Renal cortical epithelial cell (primary cell): ENCODE measurements around the gene TGFBR2. TPM values are rescaled to one million over a fixed set of nuclear protein-coding genes. Genes with fewer than 3 reads are reported as not detected.
A peak's percentile ranks its signal among the peaks of the same experiment; 100 is the strongest.

Experiments
- DNase-seq: peaks from one replicate; pipeline ENCODE4 v3.0.0-alpha.2; 2011; ENCODE audit warnings: low read depth
- total RNA-seq: library from RNA; depleted of rRNA; stranded (reverse); fragments of >200 nt; gene quantifications from 2 replicates; pipeline ENCODE4 v1.2.3, GENCODE V29; 2014

Gene TGFBR2
- total RNA-seq, 1 donor from 2014 or later, result 258 TPM

DNA sequence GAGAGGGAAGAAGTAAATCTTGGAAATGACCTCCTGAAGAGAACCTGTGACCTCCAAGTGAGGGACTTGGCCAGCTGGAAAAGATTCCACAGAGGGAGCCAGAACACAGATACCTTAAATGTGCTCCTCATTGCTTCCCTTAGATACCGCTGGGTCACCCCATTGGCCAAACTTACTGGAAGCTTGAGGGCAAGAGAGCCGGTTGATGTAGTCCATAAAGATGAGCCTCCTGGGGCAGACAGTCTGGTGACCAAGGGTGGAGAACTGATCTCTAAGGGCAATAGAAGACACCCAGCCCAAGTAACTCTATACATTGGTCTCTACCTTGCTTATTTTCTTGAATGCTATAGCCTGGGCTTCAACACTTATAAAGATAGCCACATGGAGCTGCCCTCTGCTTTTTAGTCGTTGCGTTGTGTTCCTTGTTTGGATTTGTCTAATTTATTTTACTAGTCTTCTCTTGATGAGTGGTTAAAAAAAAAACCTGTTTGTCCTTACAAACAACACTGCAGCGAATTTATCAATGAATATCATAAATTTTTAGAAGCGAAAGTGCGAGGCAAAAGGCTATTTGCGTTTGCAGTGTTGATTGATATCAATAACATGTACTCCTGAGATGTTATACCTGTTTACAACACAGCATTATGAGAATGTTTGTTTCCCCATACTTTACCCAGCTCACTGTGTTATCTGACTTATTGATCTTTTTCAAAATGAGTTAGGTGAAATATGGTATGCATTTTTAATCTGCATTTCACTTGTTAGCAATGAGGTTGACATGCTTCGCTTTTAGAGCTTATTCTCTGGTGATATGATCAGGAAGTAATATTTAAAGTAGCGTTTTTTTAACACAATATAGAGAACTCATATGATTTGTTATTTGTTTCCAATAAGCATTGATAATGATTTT is 31.2 kb downstream of the TGFBR2 start:
- DNase-seq, result no peak

DNA sequence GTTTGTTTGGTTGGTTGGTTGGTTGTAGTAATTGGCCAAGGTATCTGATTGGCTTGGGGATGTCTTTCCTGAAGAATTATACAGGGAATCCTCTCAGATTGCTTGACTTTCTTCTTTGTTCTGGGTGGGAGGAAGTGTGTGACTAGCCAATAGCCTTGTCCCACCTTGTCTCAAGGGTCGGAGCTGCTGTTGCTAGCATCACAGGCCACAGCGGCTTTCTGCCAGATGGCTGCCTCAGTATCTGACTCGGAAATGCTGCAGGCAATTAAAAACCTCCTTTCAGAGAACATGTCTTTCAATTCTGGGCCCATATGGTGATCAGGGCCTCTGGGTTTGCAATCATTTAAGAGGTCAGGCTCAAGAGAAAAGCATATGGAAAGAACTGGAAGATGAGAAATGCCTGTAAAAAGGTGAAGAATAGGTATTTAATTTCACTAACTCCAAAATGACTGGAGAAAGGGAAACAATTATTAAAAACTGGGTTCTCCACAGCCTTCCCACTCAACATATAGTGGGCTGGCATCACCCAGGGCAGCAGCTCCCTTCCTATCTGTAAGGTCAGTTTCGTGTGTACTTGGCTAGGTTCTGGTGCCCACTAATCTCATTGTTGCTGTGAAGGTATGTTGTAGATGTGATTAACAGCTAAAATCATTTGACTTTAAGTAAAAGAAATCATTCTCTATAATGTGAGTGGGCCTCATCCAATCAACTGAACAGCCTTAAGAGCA is 32.4 kb downstream of the TGFBR2 start:
- no peak for DNase-seq

DNA sequence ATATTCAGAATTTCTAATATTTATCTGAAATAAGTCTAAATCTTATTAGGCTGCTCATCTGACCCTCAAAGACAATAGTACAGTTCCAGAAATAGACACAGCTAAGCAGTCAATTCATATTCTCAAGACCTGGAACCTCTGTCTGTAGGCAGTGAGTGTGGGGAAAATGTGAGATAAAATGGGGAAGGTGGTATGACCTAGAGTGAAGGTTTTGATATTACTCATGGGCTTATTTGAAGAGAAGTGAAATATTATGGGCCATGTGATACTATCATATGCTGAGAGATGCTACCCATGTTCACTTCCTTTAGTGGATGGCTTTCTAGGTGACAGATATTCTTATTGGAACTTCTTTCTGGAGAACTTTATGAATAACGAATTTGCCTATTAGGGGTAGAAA is 33.5 kb downstream of the TGFBR2 start:
- no peak for DNase-seq

DNA sequence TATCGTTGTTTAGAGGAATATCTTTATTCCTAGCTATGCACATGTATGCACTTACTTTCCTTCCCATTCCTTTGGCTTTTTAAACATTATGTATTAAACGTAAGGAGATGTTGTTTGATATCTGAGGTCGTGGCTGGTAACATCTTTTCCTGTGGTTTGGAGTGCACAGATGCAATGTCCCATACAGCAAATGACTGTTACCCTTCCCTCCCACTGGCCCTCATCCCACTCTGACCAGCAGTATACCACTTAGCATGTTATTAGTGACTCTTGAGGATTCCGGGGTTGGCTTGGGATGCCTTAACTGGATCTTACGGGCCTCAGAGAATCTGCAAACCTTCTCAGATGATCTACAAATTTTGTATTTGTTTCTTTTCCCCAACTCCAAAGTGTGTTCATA is 34.5 kb downstream of the TGFBR2 start:
- no peak for DNase-seq

DNA sequence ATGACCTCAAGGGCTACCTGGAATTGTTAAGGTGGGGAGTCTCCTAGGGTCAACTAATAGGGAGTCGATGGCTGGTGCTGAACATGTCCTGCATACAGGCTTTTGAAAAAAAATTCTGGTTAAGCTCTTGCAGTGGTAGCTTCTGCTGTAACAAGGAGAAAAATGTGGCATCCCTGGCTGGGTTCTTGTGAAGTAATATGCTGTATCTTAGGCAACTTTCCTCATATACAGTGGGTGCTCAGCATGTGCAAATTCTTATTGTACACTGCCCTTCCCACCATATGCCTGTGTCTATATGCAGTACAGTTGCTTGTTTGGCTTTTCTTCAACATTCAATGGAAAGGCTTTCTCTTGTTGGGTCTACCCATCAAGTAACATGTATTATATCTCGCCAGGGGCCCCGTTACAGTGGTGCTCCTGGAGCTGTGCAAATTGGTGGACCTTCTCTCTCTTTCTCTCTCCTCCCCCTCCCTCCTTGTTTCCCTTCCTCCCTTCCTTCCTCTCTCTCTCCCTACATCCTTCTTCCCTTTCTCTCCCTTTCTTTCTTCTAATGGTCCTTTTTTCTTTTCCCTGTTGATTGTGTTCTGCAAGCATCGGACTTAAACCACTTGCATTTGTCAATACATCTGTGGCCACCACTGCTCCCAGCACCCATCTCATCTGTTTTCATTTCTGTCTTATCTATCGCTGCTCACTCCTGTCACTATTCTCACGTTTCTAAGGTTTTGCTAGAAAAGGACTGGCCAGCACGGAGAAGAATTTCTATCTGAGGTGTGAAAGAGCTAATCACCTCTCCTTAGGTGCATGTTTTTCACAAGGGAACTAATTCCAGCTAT is 35.2 kb downstream of the TGFBR2 start:
- no peak for DNase-seq

DNA sequence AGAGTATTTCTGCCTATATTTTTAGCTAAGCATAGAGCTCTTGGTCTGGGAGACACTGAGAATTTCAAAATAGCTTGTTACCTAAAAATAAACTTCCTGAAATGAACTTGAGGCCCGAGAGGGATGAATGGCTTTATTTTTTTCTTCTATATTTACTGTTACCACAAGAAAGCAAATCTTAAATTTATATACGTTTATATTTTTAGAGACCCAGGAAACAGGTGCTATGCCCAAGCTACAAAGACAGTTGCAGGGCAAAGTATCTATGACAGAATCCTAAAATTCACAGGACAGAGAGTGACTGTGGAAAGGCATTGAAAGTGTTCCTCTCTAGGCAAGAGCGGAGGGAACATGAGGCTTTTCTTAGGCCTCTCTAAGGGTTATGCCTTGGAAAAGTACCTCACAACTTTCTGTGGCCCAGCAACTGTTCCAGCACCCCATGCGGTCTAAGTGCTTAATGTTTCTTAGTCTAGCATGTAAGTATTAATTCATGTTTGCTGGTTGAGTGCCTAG is 36.5 kb downstream of the TGFBR2 start:
- no peak for DNase-seq

DNA sequence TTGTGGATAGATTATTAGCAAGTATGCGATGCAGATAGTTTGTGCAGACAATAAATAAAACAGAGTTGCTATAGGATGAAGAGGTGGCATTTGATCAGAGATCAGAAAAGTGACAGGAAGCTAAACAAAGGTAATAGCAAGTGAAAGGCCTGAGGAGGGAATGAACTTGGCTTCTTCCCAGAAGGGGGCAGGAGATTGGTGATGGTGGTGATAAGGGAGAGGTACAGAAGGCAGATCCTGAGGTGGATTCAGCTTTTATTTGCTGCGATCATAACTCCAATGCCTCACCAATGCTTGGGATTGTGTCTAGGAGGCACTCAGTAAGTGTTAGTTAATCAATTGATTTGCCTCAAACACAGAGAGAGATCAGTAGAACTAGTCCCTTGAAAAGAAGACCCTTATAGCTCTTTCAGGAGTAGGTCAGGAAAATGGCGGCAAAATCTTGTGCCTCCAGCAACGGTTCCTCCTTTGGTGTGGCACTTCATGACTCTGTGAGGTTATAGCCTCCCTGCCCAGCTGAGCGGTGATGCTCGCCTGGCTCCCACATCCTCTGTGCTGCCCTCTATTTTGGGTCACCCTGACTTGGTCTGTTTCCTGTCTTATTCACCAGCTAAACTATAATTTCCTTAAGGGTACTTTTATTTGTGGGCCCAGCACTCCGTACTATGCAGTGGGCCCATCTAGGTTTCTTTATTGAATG is 37.5 kb downstream of the TGFBR2 start:
- no peak for DNase-seq

DNA sequence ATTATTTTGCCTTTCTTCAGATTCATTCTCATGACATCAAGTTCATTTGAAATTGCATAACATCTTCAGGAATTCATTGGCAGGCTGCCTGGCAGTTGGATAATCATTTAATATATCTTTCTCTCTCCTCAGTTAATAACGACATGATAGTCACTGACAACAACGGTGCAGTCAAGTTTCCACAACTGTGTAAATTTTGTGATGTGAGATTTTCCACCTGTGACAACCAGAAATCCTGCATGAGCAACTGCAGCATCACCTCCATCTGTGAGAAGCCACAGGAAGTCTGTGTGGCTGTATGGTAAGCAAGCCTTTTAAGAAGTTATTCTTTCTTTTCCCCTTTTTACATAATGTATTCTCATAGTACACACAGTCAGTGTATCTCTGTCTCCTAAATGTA is 38.2 kb downstream of the TGFBR2 start:
- DNase-seq, result peak; percentile 79

DNA sequence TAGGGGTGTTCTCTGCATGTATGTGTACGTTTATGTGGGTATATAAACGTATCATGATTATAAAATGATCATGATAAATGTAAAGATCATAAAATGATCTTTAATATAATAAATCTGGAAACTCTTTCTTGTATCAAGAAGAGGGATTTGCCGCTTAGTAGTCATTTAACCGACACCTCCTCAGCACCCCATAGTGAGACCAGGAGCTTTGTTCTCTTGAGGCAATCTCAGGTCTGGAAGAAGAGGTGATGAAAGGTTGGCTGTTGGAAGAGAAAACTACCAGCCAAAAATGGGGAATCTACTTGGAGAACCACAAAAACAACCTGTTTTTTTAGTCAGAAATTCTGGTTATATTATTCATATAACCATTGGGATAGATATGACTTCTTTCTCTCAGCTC is 38.7 kb downstream of the TGFBR2 start:
- no peak for DNase-seq

DNA sequence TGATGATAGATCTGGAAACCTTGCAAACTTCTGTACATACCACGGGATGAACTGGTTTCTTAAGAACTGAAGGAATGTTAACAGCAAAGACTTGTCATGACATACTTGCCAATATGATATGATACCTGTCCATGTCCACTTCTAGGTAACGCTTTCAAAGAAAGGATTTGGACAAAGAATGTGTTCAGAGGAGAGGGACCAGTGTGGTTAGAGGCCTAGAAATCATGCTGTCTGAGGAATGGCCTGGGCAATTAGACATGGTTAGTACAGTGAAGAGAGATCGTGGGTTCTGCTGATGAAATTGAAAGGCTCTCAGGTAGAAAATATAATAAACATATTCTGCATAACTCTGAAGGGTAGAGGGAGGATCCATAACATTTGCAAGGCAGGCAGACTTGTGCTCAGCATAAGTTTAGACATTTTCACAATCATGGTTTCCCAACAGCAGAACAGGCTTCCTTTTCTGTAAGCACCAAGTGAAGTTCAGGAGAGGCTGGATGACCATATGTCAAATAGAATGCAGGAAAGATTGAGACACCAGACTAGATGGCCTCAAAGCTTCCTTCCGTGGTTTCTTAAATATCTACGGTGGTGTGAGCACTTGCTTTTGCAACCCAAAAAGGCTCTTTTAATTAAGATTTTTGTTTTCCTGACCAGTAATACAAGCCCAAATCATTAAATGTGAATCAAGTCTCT is 39.9 kb downstream of the TGFBR2 start:
- DNase-seq, result no peak

DNA sequence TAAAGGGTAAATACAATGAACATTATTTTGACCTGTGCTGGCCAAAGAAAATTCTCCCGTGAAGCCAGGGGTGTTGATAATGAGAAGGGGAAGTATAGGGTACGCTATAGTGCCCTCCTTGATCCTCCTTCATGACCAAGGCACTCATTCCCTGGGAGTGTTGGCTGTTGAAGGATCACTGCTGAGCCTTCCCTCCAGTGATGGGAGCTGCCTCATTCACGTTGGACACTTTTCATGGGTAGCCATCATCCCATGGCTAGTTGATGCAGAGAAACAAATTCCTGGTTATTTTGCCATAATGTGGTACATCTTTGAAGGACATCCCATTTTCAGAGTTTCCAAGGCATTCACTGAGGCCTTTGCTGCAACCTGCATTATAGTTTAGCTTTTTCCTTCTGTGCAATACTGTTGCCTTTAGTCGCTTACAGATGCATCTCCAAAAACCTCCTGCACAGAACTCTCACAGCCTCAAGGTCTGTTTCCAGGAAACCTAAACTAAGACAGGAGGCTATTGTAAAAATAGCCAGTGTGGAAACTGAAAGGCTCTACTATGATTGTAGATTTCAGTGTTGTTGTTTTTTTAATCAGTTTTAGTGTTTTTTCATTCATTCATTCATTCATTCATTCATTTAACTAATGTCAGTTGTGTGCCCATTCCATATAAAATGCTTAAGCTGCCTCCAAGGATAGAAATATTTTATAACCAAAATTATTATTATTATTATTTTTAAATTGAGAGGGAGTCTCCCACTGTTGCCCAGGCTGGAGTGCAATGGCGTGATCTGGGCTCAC is 40.8 kb downstream of the TGFBR2 start:
- DNase-seq, result no peak

DNA sequence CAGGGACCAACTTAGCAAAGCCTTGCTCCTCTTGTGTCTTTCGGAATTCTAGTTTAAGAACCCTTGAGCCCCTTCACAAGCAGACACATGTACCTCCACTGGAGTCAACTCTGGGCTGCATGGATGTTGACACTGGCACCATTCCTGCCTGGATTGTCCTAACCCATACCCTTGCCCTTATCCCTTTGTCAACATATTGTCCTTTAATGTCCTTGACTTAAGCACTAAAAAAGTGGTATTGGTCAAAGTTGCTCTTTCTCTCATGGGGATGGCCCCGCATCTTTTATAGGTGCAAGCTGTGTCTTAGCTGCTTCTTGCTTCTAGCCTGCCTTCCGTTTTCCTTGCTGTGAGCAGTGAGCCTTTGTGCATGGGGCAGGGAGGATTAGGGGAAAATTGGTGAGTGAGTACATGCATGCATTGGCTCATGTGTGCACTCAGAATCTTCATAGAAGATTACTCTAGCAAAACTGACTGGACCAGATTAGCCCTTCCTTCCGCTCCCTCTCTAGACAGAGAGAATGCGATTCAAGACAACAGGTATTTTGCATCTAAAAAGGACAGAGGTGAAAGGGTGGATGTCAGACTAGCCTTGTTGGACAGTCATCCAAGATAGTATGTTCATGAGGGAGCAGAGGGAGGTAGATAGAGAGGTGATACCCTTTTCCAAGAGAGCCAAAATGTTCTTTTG is 42.4 kb downstream of the TGFBR2 start:
- no peak for DNase-seq

DNA sequence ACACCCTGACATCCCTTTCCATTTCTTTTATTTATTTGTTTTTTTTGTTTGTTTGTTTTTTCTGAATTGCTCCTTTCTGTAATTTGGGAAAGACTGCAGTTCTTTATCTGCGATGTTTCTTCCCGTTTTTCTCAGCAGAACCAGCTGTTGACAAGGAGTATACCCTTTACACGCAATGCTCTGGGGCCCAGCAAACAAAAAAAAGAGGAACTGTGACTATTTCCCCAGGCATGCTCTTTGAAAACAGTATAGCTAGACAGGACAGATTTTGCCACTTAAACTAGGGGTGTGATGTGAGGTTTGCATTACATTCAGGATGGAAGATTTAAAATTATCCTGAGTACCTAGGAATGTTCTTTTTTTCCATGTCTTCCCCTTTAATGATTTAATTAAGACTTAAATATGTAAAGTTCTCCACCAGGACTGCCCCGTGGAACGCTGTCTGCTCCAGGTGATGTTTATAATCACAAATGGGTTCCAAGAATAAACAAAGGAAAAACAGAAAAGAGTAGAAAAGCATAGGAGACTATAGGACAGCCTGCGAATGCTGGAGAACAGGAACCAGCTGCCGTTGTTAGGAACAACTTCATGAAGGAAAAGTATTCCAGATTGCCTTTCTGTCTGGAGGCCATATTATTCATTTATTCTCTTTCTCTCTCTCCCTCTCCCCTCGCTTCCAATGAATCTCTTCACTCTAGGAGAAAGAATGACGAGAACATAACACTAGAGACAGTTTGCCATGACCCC is 43.3 kb downstream of the TGFBR2 start:
- no peak for DNase-seq

DNA sequence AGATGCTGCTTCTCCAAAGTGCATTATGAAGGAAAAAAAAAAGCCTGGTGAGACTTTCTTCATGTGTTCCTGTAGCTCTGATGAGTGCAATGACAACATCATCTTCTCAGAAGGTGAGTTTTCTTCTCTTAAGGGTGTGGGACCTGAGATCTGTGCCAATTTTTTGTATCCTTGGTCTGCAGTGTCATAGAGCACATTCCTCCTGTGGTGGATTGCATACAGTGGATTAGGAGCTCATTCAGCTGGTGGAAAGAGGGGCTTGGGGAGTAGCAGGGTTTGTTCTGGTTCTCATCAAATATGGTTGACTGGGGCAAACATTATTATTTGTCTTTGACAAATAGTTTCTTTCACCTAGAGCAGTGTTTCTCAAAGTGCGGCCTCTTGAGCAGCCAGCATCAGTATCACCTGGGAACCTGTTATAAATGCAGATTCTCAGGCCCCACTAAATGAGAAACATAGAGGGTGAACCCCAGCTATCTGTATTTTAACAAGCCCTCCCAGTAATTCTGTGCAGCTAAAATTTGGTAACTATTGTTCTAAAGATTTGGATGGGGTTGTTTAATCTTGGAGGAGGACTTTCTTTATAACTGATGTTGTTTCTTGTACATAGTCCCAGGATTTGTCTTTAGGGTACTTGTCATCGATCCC is 44.1 kb downstream of the TGFBR2 start:
- DNase-seq, result no peak

DNA sequence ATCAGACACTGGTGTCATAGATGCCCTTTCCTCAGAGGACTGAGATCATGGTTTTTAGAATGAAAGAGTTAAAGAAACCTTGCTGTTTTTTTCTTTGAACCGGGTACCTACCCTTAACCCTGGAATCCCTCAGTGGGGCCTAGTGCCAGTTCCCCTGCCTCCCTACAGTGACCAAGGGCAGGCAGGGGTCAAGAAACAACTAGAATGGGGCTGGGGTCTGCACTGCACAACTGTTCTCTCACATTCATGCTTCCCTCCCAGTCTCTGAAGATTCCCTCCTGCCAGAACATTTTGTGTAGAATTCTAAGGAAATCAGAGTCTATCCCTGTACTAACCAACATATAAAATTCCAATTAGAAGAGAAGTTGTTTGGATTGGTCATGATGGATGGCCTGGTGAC is 47.9 kb downstream of the TGFBR2 start:
- DNase-seq, result no peak

DNA sequence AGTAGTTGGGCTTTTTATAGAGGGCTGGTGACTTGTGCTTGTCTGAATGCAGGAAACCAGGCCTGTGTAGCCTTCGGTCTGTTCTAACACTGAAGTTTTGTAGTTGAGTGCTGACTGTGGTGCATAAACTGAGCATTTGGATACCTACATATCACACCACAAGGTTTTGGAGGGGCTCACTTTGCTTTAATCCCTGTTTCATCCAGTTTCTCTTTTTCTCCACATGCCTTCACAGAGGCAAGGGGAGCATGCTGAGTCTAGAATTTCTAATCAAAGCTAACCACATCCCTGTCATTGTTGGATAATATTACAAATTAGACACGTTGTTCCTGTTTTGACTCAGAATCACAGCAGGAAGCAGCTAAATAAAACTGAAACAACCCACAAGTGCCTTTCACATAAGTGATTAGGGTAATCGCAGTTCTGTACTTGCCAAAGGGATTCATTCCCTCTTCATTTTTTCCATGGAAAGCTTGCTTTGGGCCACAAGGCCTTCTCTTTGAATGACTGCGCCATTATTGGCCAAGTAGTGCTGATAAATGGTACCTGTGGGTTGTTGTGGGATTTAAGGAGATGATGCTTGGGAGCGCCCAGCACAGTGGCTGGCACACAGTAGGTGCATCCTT is 48.9 kb downstream of the TGFBR2 start:
- no peak for DNase-seq

DNA sequence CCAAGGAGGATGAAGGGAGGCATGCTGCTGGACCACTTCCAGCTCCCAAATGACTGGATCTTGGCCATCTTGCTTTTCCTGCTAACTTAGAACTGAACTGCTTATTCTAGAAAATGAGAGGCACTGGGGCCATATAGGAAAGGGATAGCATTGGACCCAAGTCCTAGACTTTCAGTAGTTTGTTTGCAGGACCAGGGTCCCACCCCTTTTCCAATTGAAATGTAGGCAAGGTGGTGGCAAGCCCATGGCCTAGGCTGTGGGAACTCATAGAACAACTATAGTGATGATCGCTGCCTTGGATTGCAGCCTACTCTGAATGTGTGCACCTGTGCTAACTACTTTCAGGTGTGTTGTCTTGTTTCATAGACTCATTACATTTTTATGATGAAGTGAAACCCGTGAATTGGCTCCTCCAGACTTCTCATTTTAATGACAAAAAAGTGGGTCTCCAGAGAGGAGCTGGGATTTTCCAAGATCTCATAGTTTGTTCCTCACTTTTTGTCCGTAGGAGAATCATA is 50.3 kb downstream of the TGFBR2 start:
- DNase-seq, result no peak
